Mammary epithelial cell (primary cell): Measurements from ENCODE around the gene SLC35F6.

Experiments
- EZH2 ChIP-seq: IDR thresholded peaks from 2 replicates; pipeline ENCODE4 v1.6.1; 2012; ENCODE audit warnings: low read length, inconsistent platforms, borderline replicate concordance
- TF ChIP-seq, protein P1 (sequence below), 2 donors: IDR thresholded peaks in 1 of 2; conservative IDR thresholded peaks in 1 of 2; 2 replicates each; pipeline ENCODE4 v1.5.1; 2011 to 2012; ENCODE audit warnings: inconsistent platforms in 2 of 2, low read length in 2 of 2, mild to moderate bottlenecking in 2 of 2, control low read depth in 1 of 2, low read depth in 1 of 2; ENCODE audit not compliant: insufficient read depth in 1 of 2; ENCODE audit errors: extremely low read depth in 1 of 2

- TF ChIP-seq EZH2: no peak
- TF ChIP-seq, protein P1, sequence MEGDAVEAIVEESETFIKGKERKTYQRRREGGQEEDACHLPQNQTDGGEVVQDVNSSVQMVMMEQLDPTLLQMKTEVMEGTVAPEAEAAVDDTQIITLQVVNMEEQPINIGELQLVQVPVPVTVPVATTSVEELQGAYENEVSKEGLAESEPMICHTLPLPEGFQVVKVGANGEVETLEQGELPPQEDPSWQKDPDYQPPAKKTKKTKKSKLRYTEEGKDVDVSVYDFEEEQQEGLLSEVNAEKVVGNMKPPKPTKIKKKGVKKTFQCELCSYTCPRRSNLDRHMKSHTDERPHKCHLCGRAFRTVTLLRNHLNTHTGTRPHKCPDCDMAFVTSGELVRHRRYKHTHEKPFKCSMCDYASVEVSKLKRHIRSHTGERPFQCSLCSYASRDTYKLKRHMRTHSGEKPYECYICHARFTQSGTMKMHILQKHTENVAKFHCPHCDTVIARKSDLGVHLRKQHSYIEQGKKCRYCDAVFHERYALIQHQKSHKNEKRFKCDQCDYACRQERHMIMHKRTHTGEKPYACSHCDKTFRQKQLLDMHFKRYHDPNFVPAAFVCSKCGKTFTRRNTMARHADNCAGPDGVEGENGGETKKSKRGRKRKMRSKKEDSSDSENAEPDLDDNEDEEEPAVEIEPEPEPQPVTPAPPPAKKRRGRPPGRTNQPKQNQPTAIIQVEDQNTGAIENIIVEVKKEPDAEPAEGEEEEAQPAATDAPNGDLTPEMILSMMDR (conservative IDR thresholded peaks at IDR 0.05 in 1 of 2, IDR thresholded peaks at IDR 0.05 in 1 of 2; ENCODE audit: extremely low read depth in 1 of 2, insufficient read depth in 1 of 2, low read depth in 1 of 2, low read length in 2 of 2): no peak
Observed at GRCh38 chr2:26811261-26811660, 47.2 kb downstream of the SLC35F6 start.
